Urothelium cell line (cell line): ENCODE results near the gene PPP1R1A.

Source experiments
- DNase-seq: peaks from one replicate; pipeline ENCODE4 v3.0.0; 2011; ENCODE audit warnings: low spot score, mixed read lengths
- FAIRE-seq: peaks from 2 replicates; lab custom pipeline; 2011; peaks lifted over from hg19 to GRCh38; lab: Jason Lieb, UNC

PPP1R1A gene

DNA sequence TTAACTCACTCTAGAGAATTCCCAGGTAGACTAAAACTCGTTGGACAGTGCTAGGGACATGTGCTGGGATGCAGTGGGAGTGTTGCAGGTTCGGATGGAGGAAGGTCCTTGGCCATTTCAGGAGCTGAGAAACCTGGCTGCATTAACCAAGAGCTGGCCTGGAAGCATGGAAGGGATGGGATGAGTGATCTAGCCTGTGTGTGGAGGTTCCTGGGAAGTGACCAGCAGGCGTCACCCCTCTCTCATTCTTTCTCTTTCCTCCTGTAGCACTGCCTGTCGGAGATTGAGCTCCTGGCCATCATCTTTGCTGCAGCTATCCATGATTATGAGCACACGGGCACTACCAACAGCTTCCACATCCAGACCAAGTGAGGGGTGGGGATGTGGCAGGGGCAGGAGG lies 15.6 kb downstream of the PPP1R1A start:
- FAIRE-seq (no peak), DNase-seq (no peak)

DNA sequence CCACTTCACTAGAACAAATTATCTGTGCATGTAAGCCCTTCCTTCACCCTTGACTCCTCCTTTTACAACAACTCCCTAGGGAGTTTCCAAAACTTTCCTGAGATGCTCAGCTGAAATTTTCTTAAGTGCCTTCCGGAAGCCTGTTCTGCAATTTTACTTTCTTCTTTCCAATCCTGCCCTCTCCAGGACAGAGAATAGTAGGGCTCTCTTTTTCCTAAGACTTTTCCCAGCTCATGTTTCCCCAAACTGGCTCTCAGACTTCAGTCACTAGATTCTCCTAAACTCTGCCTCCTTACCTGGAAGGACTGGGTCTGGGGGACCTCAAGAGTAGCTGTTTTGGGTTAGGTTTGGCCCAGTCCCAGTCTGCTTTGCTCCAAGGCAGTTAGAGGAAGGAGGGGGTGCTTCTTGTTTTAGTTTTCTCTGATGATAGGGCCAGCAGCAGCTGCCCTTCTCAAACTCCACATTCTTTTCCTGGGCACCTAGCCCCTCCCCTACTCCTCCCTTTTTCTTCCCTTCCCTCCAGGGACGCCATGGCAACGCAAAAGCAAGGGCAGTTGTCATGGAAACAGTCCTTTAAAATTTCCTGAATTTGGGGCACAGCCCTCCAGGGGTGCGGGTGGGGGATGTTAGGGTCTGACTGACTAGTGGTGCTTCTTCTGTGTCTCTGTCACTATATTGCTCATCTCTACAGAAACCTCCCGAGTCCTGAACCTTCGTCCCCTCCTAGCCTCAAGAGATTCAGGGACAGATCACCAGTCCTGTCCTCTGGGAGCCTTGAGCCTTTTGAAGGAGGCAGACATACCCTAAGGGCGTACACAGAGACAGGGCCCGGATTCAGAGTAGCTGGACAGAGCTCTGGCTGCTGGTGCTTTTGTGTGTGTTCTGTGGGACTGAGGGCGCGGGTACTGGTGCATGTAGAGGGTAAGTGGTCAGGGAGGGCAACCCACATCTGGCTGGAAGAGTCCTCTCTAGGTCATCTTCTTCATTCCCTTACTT lies 17.0 kb downstream of the PPP1R1A start:
- FAIRE-seq: no peak

DNA sequence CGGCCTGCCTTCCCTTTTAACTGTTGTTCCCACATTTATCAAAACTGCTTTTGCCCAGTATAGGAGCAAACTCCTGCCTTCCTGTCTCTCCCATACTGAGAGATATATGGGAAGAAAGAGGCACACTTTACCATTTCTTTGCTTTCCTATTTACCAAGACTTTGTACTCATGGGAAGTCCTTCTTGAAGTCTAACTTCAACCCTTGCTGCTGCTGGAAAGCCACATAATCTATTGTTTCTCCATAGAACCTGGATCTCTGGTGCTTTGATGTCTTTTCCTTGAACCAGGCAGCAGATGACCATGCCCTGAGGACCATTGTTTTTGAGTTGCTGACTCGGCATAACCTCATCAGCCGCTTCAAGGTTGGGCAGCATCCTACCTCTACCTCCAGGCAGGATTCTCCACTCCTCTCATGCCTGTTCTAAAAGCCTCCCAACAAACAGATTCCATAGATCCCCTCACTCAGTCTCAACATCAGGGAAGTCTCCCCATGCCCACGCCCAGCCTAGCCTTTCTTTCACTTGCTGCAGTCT lies 18.4 kb downstream of the PPP1R1A start:
- no peak for DNase-seq
- FAIRE-seq: no peak

More for the DNA sequence above, 17.0 kb downstream of the PPP1R1A start:
- DNase-seq: no peak

DNA sequence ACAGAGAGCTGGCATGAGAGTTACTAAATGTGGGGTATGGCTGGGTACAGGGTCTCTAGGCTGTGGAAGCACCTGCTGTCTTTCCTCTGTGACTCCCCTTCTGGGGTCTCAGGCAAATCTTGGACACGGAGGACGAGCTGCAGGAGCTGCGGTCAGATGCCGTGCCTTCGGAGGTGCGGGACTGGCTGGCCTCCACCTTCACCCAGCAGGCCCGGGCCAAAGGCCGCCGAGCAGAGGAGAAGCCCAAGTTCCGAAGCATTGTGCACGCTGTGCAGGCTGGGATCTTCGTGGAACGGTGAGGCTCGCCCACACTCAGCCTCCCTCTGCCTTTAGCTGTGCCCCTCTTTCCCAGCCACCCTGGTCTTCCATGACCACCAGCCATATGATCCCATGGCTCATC lies 19.4 kb downstream of the PPP1R1A start:
- FAIRE-seq (no peak), DNase-seq (no peak)

DNA sequence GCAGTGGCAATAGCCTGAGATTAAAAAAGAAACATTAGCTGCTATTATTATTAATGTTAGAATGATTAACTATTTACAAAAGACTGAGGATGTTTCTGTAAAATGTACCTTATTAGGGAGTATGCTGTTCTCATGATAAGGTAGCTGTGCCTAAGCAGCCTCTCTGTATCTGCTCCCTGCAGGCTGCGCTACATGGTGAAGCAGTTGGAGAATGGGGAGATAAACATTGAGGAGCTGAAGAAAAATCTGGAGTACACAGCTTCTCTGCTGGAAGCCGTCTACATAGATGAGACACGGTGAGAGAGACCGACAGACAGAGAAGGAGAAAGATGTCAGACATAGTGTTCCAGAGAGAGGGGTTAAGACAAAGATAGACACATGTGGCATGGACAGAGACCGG lies 21.7 kb downstream of the PPP1R1A start:
- DNase-seq (no peak), FAIRE-seq (no peak)

DNA sequence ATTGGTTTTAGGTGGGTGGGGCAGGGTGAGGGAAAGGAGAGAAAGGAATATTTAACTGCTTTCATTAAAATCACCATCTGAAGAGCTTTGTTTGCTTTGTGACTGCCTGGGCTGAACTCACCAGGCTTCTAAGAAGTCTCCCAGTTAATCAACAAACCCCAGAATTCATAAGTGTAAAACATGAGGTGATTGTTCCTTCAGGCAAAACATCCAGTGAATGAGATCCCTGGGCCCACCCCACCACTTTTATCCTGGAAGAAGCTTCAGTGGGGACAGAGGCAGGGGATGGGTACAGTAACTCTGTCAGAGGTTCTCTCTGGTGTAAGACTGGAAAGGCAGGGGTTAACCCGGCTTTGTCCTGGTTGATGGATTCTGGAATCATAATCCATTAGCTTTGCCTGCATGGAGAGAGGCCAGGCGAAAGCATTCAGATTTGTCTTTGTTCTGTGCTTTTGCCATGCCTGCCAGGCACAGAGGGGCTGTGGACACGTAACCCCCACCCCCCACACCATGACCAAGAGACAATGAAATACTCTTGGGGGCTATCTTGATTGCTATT lies 22.4 kb downstream of the PPP1R1A start:
- FAIRE-seq (no peak), DNase-seq (no peak)

DNA sequence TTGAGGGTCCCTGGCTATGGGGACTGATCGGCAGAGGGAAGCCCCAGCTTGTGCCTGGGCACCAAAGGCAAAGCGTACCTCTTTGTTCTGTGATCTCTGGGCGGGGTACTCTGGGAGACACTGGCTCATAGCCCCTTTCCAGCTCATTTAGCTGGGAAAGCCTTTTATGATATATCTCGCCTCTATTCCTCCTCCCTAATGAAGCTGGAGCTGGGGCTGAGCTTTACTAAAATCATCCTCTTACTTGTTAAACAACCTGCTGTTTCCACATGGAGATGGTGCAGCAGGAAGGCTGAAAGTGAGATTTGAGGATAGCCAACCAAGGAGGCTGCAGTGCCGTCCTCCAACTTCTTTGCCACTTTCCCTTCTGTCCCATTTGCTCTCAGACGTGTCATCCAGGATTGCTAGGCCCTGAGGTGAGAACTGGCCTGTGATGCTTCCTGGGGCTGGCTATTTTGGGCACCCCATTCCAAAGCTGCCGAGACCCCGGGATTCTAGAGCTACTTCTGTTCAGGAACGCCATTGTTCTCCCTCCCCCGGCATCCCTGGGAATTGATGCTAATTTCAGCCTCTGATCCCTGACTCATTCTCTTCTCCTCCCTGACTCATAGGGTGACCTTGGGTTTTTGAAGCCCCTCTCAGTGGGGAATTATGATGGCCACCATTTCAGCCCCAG lies 23.0 kb downstream of the PPP1R1A start:
- DNase-seq: peak; percentile 18

DNA sequence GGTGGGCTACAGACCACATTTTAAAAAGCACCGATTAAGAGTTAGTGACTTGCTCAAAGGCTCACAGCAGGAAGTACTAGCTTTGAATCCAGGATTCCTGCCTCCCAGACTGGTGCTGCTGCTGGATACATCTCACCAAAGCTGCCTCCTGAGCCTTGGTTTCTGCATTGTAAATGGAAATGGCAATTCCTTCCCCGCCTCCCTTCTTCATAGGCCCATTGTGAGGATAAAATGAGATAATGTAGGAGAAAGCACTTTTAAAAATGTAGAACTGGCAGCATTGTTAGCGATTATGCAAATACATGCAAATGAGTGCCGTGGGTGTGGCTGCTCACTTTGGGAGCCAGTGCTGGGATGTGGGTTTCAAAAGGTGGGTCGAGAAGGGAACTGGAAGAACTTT lies 23.7 kb downstream of the PPP1R1A start:
- FAIRE-seq (no peak), DNase-seq (no peak)

More for the DNA sequence above, 23.0 kb downstream of the PPP1R1A start:
- no peak for FAIRE-seq

DNA sequence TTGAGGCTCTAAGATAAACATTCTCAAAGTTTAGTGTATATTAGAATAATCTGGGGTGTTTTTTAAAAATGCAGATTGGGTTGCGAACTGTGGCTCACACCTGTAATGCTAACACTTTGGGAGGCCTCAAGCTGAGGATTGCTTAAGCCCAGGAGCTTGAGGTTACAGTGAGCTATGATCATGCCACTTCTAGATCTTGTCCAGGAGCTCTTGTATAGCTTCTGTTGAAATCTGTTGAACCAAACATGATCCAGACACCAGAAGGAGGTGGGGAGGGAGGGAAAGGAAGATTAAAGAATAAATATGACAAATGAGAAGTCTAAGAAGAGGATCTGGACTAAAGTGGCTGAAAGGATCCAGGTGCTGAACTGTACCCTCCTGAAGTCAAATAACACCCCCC lies 24.7 kb downstream of the PPP1R1A start:
- FAIRE-seq (no peak), DNase-seq (no peak)

DNA sequence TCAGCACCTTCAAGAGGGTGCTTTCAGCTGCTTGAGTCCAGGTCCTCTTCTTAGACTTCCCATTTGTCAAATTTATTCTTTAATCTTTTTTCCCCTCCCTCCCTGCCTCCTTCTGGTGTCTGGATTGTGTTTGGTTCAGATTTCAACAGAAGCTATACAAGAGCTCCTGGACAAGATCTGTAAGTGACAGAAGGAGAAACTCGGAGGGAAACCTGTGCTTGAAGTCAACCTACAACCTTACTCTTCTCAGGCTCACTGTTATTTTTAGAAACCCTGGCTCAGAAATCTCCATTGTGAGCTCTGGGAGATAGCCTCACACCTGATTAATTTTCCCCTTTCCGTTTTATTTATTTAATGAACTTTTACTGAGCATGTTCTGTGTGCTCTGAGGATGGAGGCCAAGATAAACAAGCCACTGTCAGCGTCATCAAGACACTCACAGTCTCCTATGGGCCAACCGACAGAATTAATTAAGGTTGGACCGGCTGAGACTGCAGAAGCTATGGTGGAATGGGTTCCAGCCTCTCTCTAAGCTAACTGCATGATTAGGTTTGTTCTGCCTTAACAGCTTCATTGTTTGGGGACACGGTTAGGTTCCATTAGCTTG lies 25.6 kb downstream of the PPP1R1A start:
- DNase-seq: no peak
- no peak for FAIRE-seq

DNA sequence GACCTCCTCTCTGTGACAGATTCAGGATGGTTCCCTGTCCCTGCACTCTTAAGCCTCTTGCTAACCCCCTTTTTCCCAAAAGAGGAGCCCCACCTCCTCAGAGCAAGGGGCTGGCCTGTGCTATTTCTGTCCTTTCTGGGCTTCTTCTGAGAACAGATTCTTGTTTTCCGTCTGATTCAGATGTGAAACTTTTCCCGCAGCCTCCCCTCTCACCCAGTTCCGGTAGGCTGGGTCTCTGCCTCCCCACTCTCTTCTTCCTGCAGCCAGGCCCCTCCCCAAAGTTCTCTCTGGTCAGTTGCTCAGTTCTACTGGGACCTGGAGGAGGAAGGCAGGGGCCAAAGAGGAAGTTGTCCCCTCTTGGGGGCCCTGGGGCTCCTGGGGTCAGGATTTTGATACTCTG lies 27.3 kb downstream of the PPP1R1A start:
- DNase-seq: no peak
- no peak for FAIRE-seq

DNA sequence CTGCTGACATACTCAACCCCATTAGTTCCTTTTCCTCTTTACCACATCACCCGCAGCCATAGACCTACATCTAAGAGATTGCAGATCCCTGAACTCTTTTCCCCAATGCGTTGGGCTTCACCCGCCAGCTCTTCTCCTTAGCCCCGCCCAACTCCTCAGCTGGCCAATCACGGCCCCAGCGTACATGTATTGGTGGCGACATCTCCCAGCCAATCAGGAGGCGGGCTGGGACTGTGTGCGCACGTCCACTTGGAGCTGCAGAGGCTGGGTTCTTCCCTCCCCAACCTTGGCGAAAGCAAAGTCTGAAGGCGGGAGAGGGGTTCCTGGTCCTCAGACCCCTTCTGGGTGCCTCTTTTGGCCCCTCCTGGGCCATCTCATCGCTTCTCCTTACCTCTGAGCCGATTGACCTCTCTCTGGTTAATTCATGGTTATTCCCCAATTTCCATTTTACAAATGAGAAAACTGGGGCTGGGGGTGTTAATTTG lies 28.0 kb downstream of the PPP1R1A start:
- DNase-seq: no peak
- no peak for FAIRE-seq

DNA sequence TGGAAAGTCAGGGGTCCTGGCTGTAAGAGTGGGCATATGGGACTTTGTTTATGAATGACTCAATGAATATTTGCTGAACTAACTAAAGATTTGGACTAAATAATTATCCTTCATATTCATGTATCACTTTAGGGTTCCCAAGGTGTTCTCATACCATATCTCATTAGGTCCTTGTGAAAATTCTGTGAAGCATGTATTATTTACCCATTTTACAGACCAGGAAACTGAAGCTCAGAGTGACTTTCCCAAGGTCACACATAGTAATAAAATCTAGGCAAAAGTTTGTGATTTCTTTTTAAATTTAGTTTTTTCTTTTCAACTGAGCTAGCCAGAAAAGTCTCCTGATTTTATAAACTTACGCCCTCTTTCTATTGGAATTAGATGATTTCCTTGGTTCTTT lies 29.7 kb downstream of the PPP1R1A start:
- FAIRE-seq (no peak), DNase-seq (no peak)

DNA sequence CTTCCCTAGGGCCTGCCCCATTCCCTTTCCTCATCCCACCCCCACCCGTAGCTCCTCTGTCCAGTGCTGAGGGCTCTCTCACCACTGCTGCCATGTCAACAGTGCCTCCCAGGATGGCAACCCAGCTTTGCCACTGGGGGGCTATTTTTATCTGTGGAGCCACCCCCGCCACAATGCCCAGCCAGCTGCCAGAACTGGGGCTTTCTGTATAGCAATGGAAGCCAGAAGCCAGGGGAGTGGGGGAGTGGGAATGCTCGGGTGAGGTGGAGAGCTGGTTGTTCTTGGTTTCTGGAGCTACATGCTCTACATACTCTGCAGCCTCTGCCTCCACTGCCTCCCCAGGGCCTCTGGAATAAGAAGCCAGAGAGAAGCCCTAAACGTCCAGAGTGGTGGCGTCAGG lies 30.1 kb downstream of the PPP1R1A start:
- FAIRE-seq: no peak
- no peak for DNase-seq

DNA sequence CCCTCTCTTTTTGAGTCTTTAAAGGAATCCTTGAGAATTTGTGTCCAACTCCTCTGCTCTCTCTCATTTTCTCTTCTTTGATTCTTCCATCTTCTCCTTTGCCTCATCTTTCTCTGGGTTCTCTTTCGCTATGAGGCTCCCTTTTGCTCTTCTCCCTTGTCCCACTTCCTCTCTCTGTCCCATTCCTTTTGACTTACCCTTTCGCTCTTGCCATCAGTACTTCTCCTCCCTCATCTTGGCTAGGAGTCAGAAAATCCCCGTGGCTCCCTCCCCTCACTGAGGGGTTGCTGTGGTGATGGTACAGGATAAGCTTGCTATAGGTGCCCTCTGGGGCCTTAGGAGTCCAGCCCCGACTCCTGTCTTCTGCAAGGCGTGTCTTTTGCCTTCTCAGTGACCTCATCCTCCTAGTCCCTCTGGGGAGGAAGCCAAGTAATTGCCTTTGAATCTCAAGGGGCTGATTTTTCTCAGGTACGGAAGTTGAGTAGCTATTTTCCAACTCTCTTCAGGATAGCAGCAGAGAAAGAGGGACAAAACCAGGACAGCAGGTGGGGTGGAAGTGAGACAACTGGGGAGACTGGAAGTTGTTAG lies 32.7 kb downstream of the PPP1R1A start:
- DNase-seq: no peak
- FAIRE-seq: no peak

DNA sequence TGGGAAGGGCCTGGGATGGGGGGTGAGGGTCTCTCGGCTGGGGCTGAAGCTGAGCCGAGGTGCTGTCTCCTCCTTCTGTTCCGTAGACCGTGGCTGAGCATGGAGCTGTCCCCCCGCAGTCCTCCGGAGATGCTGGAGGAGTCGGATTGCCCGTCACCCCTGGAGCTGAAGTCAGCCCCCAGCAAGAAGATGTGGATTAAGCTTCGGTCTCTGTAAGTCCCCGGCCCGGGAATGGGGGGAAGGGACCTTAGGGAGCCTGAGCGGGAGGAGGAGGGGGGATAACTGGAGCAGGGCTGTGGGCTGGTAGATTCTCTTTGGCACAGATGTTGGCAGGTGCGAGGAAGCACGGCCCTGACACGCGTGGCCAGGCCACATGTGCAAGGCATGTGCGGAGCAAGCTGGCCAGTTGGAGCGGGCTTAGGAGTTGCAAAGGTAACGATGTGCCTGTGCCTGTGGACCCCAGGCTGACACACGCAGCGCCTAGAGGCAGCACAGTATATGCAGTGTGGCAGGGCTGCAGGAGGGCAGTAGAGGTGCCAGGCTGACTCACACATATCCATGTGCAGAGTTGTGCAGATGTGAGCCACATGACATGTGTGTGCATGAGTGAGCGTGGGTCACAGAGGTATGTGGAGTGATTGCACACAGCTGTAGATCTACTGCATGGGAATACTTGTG lies 38.5 kb downstream of the PPP1R1A start:
- DNase-seq (peak; percentile 65), FAIRE-seq (peak; percentile 76)

DNA sequence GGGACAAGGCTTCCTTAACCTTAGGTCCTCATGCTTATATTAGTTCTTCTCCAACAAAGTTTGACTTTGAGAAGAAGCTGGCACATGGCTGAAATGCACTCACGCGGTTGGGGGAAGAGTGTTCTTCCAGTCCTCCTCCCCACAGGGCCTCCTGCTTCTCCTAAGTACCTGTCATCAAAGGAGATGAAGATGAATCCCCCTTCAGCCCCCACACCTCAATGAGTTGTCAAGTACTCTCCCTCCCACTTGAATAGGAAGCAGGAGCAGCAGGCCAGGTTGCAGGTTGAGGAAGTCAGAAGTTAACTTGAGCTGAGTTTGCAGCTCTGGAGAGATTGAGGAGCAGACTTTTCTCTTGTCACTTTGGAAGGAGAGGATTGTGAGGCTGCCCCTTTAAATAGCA lies 41.9 kb downstream of the PPP1R1A start:
- FAIRE-seq: no peak

DNA sequence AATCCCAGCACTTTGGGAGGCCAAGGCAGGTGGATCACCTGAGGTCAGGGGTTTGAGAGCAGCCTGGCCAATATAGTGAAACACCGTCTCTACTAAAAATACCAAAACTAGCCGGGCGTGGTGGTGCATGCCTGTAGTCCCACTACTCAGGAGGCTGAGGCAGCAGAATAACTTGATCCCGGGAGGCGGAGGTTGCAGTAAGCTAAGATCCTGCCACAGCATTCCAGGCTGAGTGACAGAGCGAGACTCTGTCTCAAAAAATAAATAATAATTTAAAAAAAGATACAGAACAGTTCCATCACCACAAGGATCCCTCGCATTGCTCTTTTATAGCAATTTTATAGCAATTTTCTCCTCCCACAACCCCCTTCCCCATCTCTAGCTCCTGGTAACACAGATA lies 43.7 kb downstream of the PPP1R1A start:
- DNase-seq: no peak
- no peak for FAIRE-seq

More for the DNA sequence above, 41.9 kb downstream of the PPP1R1A start:
- no peak for DNase-seq

DNA sequence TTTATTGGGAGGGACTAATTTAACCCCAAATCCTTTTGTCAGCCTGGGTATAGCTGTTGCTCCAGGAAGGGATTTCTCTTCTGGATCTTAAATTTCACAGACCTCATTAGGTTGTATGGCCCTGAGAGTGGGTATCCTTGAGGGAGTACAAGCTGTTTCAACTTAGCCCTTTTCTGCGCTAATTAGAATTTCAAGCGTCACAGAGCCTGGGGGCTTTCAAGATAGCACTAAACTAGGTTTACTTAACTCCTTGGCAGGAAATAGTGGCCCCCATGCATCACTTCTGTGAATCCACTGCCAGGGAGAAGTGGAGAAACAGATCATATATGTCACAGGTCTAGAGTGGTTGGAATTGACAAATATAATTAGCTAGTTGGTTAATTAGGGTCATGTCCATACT lies 44.9 kb downstream of the PPP1R1A start:
- DNase-seq (no peak), FAIRE-seq (no peak)

DNA sequence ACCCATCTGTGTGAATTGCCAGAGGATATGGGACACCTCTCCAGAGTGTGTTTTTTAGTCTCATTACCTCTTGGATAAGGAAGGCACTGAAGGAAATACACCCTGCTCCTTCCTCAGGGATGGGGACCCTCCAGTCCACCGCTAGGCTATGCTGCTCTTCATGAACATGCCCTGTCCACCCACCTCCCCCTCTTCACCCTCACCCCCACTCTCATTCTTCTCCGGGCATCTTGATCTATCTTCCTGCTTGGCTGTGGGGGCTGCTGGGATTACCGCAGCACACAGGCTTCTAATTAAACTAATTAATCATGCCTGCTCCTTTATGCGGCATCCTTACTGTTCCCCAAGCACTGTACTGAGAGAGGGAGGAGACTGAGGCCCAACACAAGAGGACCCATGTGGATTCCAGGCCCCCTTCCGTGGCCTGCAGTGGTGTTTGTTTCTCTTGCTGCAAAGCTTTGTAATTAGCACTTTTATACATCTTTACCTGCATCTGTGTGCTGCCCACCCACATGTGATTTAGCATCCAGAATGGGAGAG lies 46.6 kb downstream of the PPP1R1A start:
- FAIRE-seq (no peak), DNase-seq (no peak)
